Measurements from ENCODE around the gene GIMAP5.
A peak's percentile ranks its signal among the peaks of the same experiment; 100 is the strongest.

Gene GIMAP5

DNA sequence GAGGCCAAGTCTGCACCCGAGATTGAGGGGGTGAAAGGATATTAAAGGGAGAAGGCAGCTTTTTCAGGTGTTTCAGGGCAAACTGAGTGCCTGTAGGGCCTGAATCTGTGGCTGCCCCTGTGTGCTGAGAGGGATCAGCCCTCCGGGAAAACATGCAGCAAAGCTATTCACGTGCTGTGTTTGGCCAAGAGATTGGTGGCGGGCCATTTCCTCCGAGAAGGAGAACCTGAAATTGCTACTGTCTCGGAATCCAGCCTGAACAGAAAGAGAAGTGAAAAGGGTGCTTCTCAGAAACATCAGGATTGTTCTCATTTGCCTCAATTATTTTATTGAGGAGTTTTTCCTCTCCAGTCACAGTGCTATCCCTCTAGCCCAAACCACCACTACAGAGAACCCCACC lies 16.0 kb downstream of the GIMAP5 start:
- TF ChIP-seq, protein P1, sequence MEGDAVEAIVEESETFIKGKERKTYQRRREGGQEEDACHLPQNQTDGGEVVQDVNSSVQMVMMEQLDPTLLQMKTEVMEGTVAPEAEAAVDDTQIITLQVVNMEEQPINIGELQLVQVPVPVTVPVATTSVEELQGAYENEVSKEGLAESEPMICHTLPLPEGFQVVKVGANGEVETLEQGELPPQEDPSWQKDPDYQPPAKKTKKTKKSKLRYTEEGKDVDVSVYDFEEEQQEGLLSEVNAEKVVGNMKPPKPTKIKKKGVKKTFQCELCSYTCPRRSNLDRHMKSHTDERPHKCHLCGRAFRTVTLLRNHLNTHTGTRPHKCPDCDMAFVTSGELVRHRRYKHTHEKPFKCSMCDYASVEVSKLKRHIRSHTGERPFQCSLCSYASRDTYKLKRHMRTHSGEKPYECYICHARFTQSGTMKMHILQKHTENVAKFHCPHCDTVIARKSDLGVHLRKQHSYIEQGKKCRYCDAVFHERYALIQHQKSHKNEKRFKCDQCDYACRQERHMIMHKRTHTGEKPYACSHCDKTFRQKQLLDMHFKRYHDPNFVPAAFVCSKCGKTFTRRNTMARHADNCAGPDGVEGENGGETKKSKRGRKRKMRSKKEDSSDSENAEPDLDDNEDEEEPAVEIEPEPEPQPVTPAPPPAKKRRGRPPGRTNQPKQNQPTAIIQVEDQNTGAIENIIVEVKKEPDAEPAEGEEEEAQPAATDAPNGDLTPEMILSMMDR (IDR thresholded peaks at IDR 0.05; ENCODE audit: borderline replicate concordance, insufficient read depth, low read depth, low read length): no peak
- H3K4me3 ChIP-seq (ENCODE audit: low read depth, low read length): no peak overlapping the region

DNA sequence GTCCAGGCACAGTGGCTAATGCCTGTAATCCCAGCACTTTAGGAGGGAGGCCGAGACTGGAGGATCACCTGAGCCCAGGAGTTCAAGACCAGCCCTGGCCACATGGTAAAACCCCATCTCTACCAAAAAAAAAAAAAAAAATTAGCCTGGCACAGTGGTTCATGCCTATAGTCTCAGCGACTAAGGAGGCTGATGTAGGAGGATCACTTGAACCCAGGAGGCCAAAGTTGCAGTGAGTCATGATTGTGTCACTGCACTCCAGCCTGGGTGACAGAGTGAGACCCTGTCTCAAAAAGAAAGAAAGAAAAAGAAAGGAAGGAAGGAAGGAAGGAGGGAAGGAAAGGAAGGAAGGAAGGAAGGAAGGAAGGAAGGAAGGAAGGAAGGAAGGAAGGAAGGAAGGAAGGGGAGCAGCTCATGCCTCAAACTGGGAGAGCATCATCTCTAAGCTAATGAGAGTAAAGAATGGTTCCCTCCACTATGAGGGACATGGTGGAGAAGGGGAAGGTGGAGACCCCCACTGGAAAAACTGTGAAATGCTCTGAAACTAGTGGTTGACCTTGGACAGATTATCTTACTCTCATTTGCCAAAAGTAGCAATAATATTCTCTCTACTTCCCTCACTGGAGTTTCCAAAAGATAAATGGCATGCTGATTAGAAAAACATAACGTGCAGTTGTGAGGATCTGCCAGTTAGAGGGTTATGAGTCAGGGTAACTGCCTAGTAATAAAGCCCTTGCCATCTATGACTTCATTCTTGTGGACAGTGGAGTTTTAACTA lies 16.8 kb downstream of the GIMAP5 start:
- TF ChIP-seq, protein P1 (IDR thresholded peaks at IDR 0.05; ENCODE audit: borderline replicate concordance, insufficient read depth, low read depth, low read length): peak; percentile 47; the same call in 1 of the 2 replicates
- H3K4me3 ChIP-seq (ENCODE audit: low read depth, low read length): no peak overlapping the region

DNA sequence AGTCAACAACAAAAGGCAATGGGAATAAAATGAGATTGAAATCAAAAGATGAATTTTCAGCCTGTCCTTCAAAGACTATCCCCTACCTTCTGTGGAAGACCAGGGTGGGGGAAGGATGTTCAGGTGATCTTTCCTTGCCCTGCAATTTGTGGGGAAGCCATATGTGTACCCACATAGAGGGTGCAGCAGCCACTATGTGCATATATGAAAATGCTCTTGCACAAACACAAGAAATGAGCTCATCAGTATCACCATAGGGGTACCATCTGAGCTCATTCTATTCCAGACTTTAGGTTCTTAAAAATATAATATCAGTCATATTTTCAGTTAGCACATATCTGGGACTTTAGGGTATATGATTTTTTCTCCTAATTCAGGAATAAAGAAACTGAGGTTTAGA lies 17.7 kb downstream of the GIMAP5 start:
- TF ChIP-seq, protein P1 (IDR thresholded peaks at IDR 0.05; ENCODE audit: borderline replicate concordance, insufficient read depth, low read depth, low read length): no peak
- H3K4me3 ChIP-seq (ENCODE audit: low read depth, low read length): no peak overlapping the region

DNA sequence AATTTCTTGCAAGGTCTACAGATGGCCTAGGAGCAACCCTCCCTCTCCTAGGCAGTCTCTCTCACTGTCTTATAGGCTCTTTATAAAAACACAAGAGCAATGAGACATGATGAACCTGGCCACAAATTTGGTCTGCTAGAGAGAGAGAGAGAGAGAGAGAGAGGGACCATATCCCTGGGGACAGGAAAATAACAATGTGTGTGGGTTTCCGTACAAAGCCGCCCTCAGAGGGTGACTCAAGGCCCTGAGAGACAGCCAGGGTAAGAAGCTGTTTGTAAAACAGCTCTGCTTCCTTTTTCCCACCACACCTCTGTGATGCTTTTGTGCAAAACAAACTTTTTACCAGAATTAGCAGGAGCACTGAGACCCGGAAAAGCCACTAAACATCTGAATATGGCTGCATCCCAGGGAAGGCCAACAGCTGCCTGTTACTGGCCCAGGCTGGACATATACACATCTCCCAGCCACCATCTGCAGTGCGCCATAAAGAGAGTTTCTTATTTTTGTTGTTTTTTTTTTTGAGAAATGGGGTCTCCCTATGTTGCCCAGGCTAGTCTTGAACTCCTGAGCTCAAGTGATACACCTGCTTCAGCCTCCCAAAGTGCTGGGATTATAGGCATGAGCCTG lies 18.4 kb downstream of the GIMAP5 start:
- H3K4me3 ChIP-seq (ENCODE audit: low read depth, low read length): no peak overlapping the region
- TF ChIP-seq, protein P1 (IDR thresholded peaks at IDR 0.05; ENCODE audit: borderline replicate concordance, insufficient read depth, low read depth, low read length): no peak

DNA sequence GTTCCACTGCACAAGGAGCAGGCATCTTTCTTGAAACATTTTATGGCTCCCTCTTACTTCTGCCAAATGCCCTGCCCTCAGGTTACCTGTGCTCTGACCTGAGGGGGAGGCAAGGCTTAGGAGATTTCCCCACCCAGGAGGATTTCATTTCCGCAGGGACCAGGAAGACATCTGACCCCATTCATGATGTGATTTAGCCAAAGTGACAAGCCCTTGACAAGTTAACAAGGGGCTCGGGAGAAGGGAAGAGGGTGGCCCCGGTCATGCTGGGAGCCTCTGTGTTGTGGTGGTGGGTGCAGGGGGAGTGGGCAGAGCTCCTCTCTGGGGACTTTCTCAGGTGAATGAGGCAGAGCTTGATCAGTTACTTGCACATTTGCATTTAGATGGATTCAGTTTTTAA lies 18.9 kb downstream of the GIMAP5 start:
- H3K4me3 ChIP-seq (ENCODE audit: low read depth, low read length): no peak overlapping the region
- TF ChIP-seq, protein P1 (IDR thresholded peaks at IDR 0.05; ENCODE audit: borderline replicate concordance, insufficient read depth, low read depth, low read length): no peak

DNA sequence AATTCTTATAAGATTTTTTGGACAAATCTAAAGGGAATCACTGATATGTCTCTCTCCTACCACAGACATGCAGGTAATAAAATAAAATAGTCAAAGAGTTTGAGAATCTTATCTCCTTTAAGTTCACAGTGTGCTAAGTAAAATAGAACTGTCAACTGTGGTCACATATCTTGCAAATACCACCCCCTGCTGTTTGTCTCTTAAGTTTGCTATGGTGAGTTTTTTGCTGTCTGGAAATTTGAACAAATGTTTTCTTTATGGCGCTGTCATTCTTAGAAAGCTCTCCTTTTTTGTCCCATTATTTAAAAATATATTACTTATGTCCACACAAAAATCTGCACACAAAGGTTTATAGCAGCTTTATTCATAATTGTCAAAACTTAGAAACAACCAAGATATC lies 19.6 kb downstream of the GIMAP5 start:
- TF ChIP-seq, protein P1 (IDR thresholded peaks at IDR 0.05; ENCODE audit: borderline replicate concordance, insufficient read depth, low read depth, low read length): 0 out of 2 replicates have a peak, but pooled peaks have one; percentile 17
- H3K4me3 ChIP-seq (ENCODE audit: low read depth, low read length): no peak overlapping the region

DNA sequence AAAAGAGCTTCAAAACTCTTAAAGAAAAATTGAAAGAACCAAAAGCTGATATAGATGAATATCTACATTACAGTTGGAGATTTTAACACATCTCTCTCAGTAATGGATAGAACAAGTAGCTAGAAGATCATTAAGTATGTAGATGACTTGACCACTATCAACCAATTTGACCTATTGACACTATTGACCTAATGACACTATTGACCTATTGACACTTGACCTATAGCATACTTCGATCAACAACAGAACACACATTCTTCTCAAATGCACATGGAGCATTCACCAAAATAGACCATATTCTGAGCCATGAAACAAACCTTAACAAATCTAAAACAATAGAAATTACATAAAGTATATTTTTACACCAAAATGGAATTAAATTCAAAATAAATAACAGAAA lies 22.3 kb downstream of the GIMAP5 start:
- TF ChIP-seq, protein P1 (IDR thresholded peaks at IDR 0.05; ENCODE audit: borderline replicate concordance, insufficient read depth, low read depth, low read length): no peak
- H3K4me3 ChIP-seq (ENCODE audit: low read depth, low read length): no peak overlapping the region
